HG02642 (cell line): ENCODE measurements around the gene BCLAF1.

Experiments
- ATAC-seq: cut with Tn5 transposase; IDR thresholded peaks from one replicate; pipeline ENCODE4 v1.9.1; 2021; ENCODE audit warnings: mild to moderate bottlenecking; ENCODE audit not compliant: unreplicated experiment, poor library complexity

Gene BCLAF1

DNA sequence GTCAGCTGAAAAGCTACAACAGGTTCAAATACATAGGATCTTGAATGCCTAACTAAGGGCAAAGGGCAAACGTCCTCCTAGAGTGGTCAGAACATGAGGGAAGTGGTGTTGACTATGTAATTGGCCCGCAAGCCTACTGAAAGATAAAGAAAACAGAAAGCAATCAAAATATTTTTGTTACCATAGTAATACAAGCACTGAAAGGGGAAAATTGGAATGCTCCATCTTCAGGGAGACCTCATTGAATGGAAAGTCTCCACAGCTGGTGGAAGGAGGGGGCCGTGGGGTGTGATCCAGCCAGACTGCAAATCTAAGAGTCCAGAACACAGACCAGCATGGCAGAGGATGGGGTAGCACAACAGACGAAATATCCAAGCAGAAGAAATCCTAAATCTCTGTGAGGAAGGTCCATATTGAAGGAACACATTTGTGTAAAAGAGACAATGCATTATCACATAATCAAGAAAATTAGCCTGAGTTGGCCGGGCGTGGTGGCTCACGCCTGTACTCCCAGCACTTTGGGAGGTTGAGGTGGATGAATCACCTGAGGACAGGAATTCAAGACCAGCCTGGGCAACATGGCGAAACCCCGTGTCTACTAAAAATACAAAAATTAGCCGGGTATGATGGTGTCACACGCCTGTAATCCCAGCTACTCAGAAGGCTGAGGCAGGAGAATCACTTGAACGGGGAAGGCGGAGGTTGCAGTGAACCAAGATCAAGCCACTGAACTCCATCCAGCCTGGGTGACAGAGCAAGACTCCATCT lies 79.1 kb downstream of the BCLAF1 start:
- ATAC-seq, result no peak

DNA sequence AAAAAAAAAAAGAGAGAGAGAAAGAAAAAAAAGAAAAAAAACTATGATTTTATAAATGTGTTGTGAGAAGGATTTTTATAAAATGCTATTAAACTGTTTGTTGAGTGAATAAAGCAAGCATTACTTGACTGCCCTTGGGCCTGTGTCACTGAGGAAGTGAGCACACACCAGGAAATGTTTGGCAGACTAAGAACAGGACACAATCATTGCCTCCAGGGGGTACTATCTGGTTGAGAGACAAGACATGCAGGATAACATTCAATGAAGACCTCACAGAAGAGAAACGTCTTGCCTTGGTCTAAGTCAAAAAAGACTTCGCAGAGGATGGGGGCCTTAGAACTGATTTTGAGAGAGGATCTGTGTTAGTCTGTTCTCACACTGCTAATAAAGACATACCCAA lies 80.2 kb downstream of the BCLAF1 start:
- no peak for ATAC-seq

DNA sequence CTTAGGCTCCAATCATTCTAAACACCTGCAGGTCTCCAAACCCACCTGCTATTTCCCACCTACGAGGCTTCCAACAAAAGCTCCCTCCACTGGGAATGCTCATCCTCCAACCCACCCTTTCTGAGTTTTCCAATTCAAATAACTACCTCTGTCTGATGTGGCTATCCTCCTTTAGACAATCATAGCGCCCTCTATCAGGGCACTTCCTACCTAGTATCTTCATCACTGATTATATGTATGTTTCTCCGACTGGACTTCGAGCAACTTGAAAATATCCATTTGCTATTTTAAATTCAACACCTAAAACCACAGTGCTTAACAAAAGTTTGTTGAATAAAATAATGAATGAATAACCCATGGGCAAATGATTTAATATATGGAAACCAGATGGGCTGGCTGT lies 80.9 kb downstream of the BCLAF1 start:
- ATAC-seq, result no peak
